ENCODE measurements around the gene PTCHD1. TPM values are rescaled to one million over a fixed set of nuclear protein-coding genes. Genes with fewer than 3 reads are reported as not detected.

PTCHD1 gene
- total RNA-seq, 2 donors from 2014 or later = under 0.01 TPM; not detected in 1

GRCh38 chrX:23292988-23293651 is 41.5 kb upstream of the PTCHD1 start:
- ATAC-seq (no peak), DNase-seq (no peak)
- Histone ChIP-seq H3K27ac (no peak overlapping the region), H3K9me3 (no peaks in the 10 kb centered on the region), H3K27me3 (no peaks in the 10 kb centered on the region), H3K4me3 (no peak overlapping the region), H3K4me1 (no peaks in the 10 kb centered on the region), H3K36me3 (replicated peaks in 1 of 2; ENCODE audit: insufficient read depth in 1 of 2, low read depth in 2 of 2) (no peaks in the 10 kb centered on the region)
- 67 to 72% methylated on average over 1 to 6 of the region's 8 CpGs for WGBS, 2 donors
- TF ChIP-seq POLR2A (IDR thresholded peaks at IDR 0.05) (no peak), CTCF (IDR thresholded peaks at IDR 0.05) (no peak)
- intact Hi-C loops (cut with DNase I) = no loop called here

GRCh38 chrX:23304881-23305280 is 29.8 kb upstream of the PTCHD1 start:
- ATAC-seq (no peak), DNase-seq (no peak)
- TF ChIP-seq POLR2A (IDR thresholded peaks at IDR 0.05) = no peak
- TF ChIP-seq CTCF (IDR thresholded peaks at IDR 0.05) = no peak
- Histone ChIP-seq H3K4me1 (no peaks in the 10 kb centered on the region), H3K27me3 (no peaks in the 10 kb centered on the region), H3K27ac (no peak overlapping the region), H3K4me3 (no peak overlapping the region), H3K36me3 (replicated peaks in 1 of 2; ENCODE audit: insufficient read depth in 1 of 2, low read depth in 2 of 2) (no peaks in the 10 kb centered on the region), H3K9me3 (no peaks in the 10 kb centered on the region)
- intact Hi-C loops (cut with DNase I) = no loop called here
- 76 to 77% methylated on average over 4 of the region's 4 CpGs for WGBS, 2 donors

GRCh38 chrX:23311731-23312130 is 22.9 kb upstream of the PTCHD1 start:
- no peaks in the 10 kb centered on the region for H3K9me3 ChIP-seq
- ATAC-seq = no peak
- 81 to 86% methylated on average over 4 to 6 of the region's 8 CpGs for WGBS, 2 donors
- DNase-seq = no peak
- no peak for TF ChIP-seq POLR2A (IDR thresholded peaks at IDR 0.05)
- TF ChIP-seq CTCF (IDR thresholded peaks at IDR 0.05) = no peak
- H3K27me3 ChIP-seq = no peaks in the 10 kb centered on the region
- no peak overlapping the region for H3K4me3 ChIP-seq
- no peaks in the 10 kb centered on the region for H3K36me3 ChIP-seq (replicated peaks in 1 of 2; ENCODE audit: insufficient read depth in 1 of 2, low read depth in 2 of 2)
- no peak overlapping the region for H3K27ac ChIP-seq
- no peaks in the 10 kb centered on the region for H3K4me1 ChIP-seq
- intact Hi-C loops (cut with DNase I) = no loop called here

GRCh38 chrX:23312136-23312535 is 22.5 kb upstream of the PTCHD1 start:
- 83 to 100% methylated on average over 2 to 3 of the region's 3 CpGs for WGBS, 2 donors
- TF ChIP-seq CTCF (IDR thresholded peaks at IDR 0.05) (no peak), POLR2A (IDR thresholded peaks at IDR 0.05) (no peak)
- Histone ChIP-seq H3K36me3 (replicated peaks in 1 of 2; ENCODE audit: insufficient read depth in 1 of 2, low read depth in 2 of 2) (no peaks in the 10 kb centered on the region), H3K27me3 (no peaks in the 10 kb centered on the region), H3K4me1 (no peaks in the 10 kb centered on the region), H3K4me3 (no peak overlapping the region), H3K9me3 (no peaks in the 10 kb centered on the region), H3K27ac (no peak overlapping the region)
- DNase-seq (no peak), ATAC-seq (no peak)
- intact Hi-C loops (cut with DNase I) = no loop called here

Measured in body of pancreas (tissue), 4 donors.